Kidney epithelial cell (primary cell): ENCODE measurements around the gene RWDD4. TPM values are rescaled to one million over a fixed set of nuclear protein-coding genes. Genes with fewer than 3 reads are reported as not detected.

Experiments
- DNase-seq: peaks from one replicate; pipeline ENCODE4 v3.0.0-alpha.2; 2010; ENCODE audit warnings: low read depth
- H3K27me3 ChIP-seq: 2 replicates; pipeline ENCODE4 v1.6.0; 2011; ENCODE audit warnings: low read length; ENCODE audit not compliant: control insufficient read depth, insufficient read depth
- H3K36me3 ChIP-seq: 2 replicates; pipeline ENCODE4 v1.5.1; 2011; ENCODE audit warnings: low read length; ENCODE audit not compliant: control insufficient read depth, insufficient read depth
- H3K4me3 ChIP-seq: 2 replicates; pipeline ENCODE4 v1.5.1; 2011; ENCODE audit warnings: low read depth, mild to moderate bottlenecking, control low read depth, low read length
- CTCF ChIP-seq: IDR thresholded peaks from 2 replicates; pipeline ENCODE4 v1.5.1; 2011; ENCODE audit warnings: mild to moderate bottlenecking, moderate library complexity, low read length, control low read depth, inconsistent platforms; ENCODE audit not compliant: insufficient read depth, poor library complexity, severe bottlenecking
- total RNA-seq: library from RNA; depleted of rRNA; stranded (reverse); fragments of >200 nt; gene quantifications from 2 replicates; pipeline ENCODE4 v1.2.3, GENCODE V29; 2015

The RWDD4 gene
- total RNA-seq, 1 donor from 2014 or later: 17.6 TPM

- Histone ChIP-seq H3K4me3 (no peak overlapping the region), H3K36me3 (no peaks in the 10 kb centered on the region), H3K27me3 (no peaks in the 10 kb centered on the region)
- TF ChIP-seq CTCF: no peak
- no peak for DNase-seq
Measured at GRCh38 chr4:183645326-183645725, 13.7 kb downstream of the RWDD4 start.

- no peak for TF ChIP-seq CTCF
- no peak for DNase-seq
- no peaks in the 10 kb centered on the region for H3K36me3 ChIP-seq
- H3K4me3 ChIP-seq: no peak overlapping the region
- H3K27me3 ChIP-seq: no peaks in the 10 kb centered on the region
Measured at GRCh38 chr4:183639291-183639690, 19.7 kb downstream of the RWDD4 start.

- TF ChIP-seq CTCF: no peak
- no peak overlapping the region for H3K4me3 ChIP-seq
- no peak for DNase-seq
- H3K36me3 ChIP-seq: no peaks in the 10 kb centered on the region
- H3K27me3 ChIP-seq: no peaks in the 10 kb centered on the region
Measured at GRCh38 chr4:183638436-183638835, 20.5 kb downstream of the RWDD4 start.

GRCh38 chr4:183637461-183637860 lies 21.5 kb downstream of the RWDD4 start:
- Histone ChIP-seq H3K4me3 (no peak overlapping the region), H3K27me3 (no peaks in the 10 kb centered on the region), H3K36me3 (no peaks in the 10 kb centered on the region)
- no peak for DNase-seq
- TF ChIP-seq CTCF: no peak

GRCh38 chr4:183636923-183637322 lies 22.1 kb downstream of the RWDD4 start:
- Histone ChIP-seq H3K27me3 (no peaks in the 10 kb centered on the region), H3K36me3 (no peaks in the 10 kb centered on the region), H3K4me3 (no peak overlapping the region)
- no peak for TF ChIP-seq CTCF
- DNase-seq: no peak

GRCh38 chr4:183636503-183636902 lies 22.5 kb downstream of the RWDD4 start:
- Histone ChIP-seq H3K36me3 (no peaks in the 10 kb centered on the region), H3K4me3 (no peak overlapping the region), H3K27me3 (no peaks in the 10 kb centered on the region)
- DNase-seq: no peak
- TF ChIP-seq CTCF: no peak
